GM12878 (cell line): Measurements from ENCODE around the gene NCF4. TPM values are rescaled to one million over a fixed set of nuclear protein-coding genes. Genes with fewer than 3 reads are reported as not detected.

ENCODE experiments used
- ATAC-seq: fragments of 200-7000 bp; cut with Tn5 transposase; 3 replicates; pipeline ENCODE4 v1.9.1; 2020; ENCODE audit warnings: mild to moderate bottlenecking, moderate library complexity
- BruUV-seq: library from RNA; stranded (reverse); fragments of 400-500 nt; replicated peaks from 2 replicates; lab custom pipeline; 2021; lab: Mats Ljungman, UMichigan
- CTCF ChIA-PET: fragments of 300-600 bp; sonication (Branson Sonifier 250); formaldehyde crosslinking; extraction: SDS; loops from one replicate; lab custom pipeline; 2021; ENCODE audit warnings: inconsistent platforms; lab: Yijun Ruan, JAX
- POLR2A ChIA-PET: fragments of 350-600 bp; formaldehyde crosslinking; extraction: SDS; loops from one replicate; lab custom pipeline; 2021; ENCODE audit warnings: inconsistent platforms; lab: Charles Lee
- RAD21 ChIA-PET: fragments of 300-600 bp; sonication (Branson Sonifier 250); formaldehyde crosslinking; loops from one replicate; lab custom pipeline; 2023; ENCODE audit warnings: antibody characterized with exemption; ENCODE audit not compliant: unreplicated experiment; lab: Charles Lee
- SMC1A ChIA-PET: fragments of 300-600 bp; sonication (Branson Sonifier 250); formaldehyde crosslinking; loops from one replicate; lab custom pipeline; 2023; ENCODE audit not compliant: unreplicated experiment, uncharacterized antibody; lab: Charles Lee
- DNase-seq: peaks from one replicate; pipeline ENCODE4 v3.0.0-alpha.2; 2011; ENCODE audit warnings: low read depth, low spot score
- FAIRE-seq: peaks from 3 replicates; lab custom pipeline; 2011; peaks lifted over from hg19 to GRCh38; lab: Jason Lieb, UNC
- H2AFZ ChIP-seq: 2 replicates; pipeline ENCODE4 v1.6.0; 2011; ENCODE audit warnings: low read depth, low read length, control low read depth; ENCODE audit not compliant: control insufficient read depth
- H3K27ac ChIP-seq: 2 replicates; pipeline ENCODE4 v1.5.1; 2011; ENCODE audit warnings: control low read depth; ENCODE audit not compliant: control insufficient read depth, insufficient read depth
- H3K27me3 ChIP-seq, 2 experiments: replicated peaks in 1 of 2; 2 replicates each; pipeline versions ENCODE4 v1.6.0 to v1.6.1; 2011; ENCODE audit warnings: low read length in 1 of 2; ENCODE audit not compliant: control insufficient read depth in 2 of 2, insufficient read depth in 2 of 2
- H3K36me3 ChIP-seq, 2 experiments: 2 replicates each; pipeline ENCODE4 v1.5.1; 2011; ENCODE audit warnings: low read length in 1 of 2; ENCODE audit not compliant: control insufficient read depth in 2 of 2, insufficient read depth in 2 of 2
- H3K4me1 ChIP-seq: 2 replicates; pipeline ENCODE4 v1.6.1; 2011; ENCODE audit warnings: mild to moderate bottlenecking, low read length, moderate library complexity, mixed read lengths; ENCODE audit not compliant: control insufficient read depth, insufficient read depth
- H3K4me2 ChIP-seq: 2 replicates; pipeline ENCODE4 v1.6.0; 2011; ENCODE audit warnings: control low read depth; ENCODE audit not compliant: control insufficient read depth, insufficient read depth
- H3K4me3 ChIP-seq: fragments of 200-600 bp; sonication (generic); 2 replicates; pipeline ENCODE4 v1.5.1; 2016
- H3K79me2 ChIP-seq: 2 replicates; pipeline ENCODE4 v1.6.0; 2011; ENCODE audit warnings: low read length; ENCODE audit not compliant: control insufficient read depth, insufficient read depth
- H3K9ac ChIP-seq: 2 replicates; pipeline ENCODE4 v1.8.0; 2011; ENCODE audit warnings: low read length, control low read depth, mixed read lengths; ENCODE audit not compliant: control insufficient read depth, insufficient read depth
- H3K9me3 ChIP-seq: replicated peaks from 3 replicates; pipeline ENCODE4 v1.5.1; 2011; ENCODE audit warnings: mild to moderate bottlenecking, low read length; ENCODE audit not compliant: control insufficient read depth, insufficient read depth
- H4K20me1 ChIP-seq: 2 replicates; pipeline ENCODE4 v1.6.0; 2011; ENCODE audit not compliant: control insufficient read depth, insufficient read depth
- EED ChIP-seq: sonication (generic); IDR thresholded peaks from 2 replicates; pipeline ENCODE4 v1.6.1; 2016; ENCODE audit warnings: antibody characterized with exemption, low read depth
- IRF3 ChIP-seq: fragments of 450-650 bp; IDR thresholded peaks from 2 replicates; pipeline ENCODE4 v1.6.1; 2014; ENCODE audit warnings: mild to moderate bottlenecking
- PAX8 ChIP-seq: fragments of 450-650 bp; IDR thresholded peaks from 2 replicates; pipeline ENCODE4 v1.6.1; 2017; ENCODE audit warnings: mild to moderate bottlenecking, moderate library complexity
- RB1 ChIP-seq: fragments of 450-650 bp; formaldehyde crosslinking; IDR thresholded peaks from 2 replicates; pipeline ENCODE4 v1.6.1; 2017; ENCODE audit warnings: mild to moderate bottlenecking, borderline replicate concordance
- REST ChIP-seq: IDR thresholded peaks from 2 replicates; pipeline ENCODE4 v1.6.1; 2012; ENCODE audit warnings: mild to moderate bottlenecking, low read depth, low read length
- SMC3 ChIP-seq: IDR thresholded peaks from 2 replicates; pipeline ENCODE4 v1.6.1; 2011; ENCODE audit warnings: low read length, improper control_type of control experiment, borderline replicate concordance
- SPI1 ChIP-seq: IDR thresholded peaks from 2 replicates; pipeline ENCODE4 v1.6.1; 2011; ENCODE audit warnings: low read depth, mild to moderate bottlenecking, low read length, moderate library complexity, borderline replicate concordance; ENCODE audit not compliant: insufficient read depth
- USF1 ChIP-seq: IDR thresholded peaks from 2 replicates; pipeline ENCODE4 v1.6.1; 2011; ENCODE audit warnings: borderline replicate concordance, low read depth, mild to moderate bottlenecking, moderate library complexity, mixed read lengths, low read length; ENCODE audit not compliant: insufficient read depth; ENCODE audit errors: extremely low read length
- ZNF384 ChIP-seq: IDR thresholded peaks from 2 replicates; pipeline ENCODE4 v1.6.1; 2012; ENCODE audit warnings: low read depth, mild to moderate bottlenecking, low read length, improper control_type of control experiment, borderline replicate concordance
- WGBS: methylation state at CpG from one replicate; pipeline ENCODE4 v1.1.6; 2016; ENCODE audit warnings: low lambda C conversion rate; ENCODE audit not compliant: insufficient replicate concordance, insufficient coverage; ENCODE audit errors: missing lambda C conversion rate; 5-methylcytosine and 5-hydroxymethylcytosine counted together
- in situ Hi-C: fragments of 300-500 bp; cut with MboI; formaldehyde crosslinking; loops from 9 replicates; pipeline ENCODE4 v1.14.3; 2018; ENCODE audit warnings: mixed read lengths
- intact Hi-C: fragments of 100-400 bp; cut with micrococcal nuclease; formaldehyde crosslinking; loops from one replicate; pipeline ENCODE4 v1.14.2; 2022; ENCODE audit not compliant: unreplicated experiment
- polyA plus RNA-seq, 11 experiments: library from polyadenylated mRNA; depleted of rRNA in 4 of 11; unstranded in 6 of 11; stranded (reverse) in 5 of 11; fragments of >200 nt; fragmentation: Nextera tagmentation in 4 of 11; fragmentation: Illumina TruSeq in 1 of 11; extraction: Ambion mirVana in 4 of 11; extraction: Trizol in 1 of 11; gene quantifications; 1 replicate in 1 of 11; 2 replicates in 10 of 11; pipeline versions ENCODE4 v1.2.1 to v1.2.3, GENCODE V29; 2011 to 2016; ENCODE audit warnings: inconsistent platforms in 2 of 11, missing spikeins in 2 of 11, low read depth in 1 of 11
- total RNA-seq, 4 experiments: library from RNA; depleted of rRNA in 3 of 4; stranded (reverse); fragments of >200 nt in 3 of 4; fragmentation: Illumina TruSeq in 1 of 4; extraction: Trizol in 1 of 4; gene quantifications; 2 replicates each; pipeline versions ENCODE4 v1.2.1 to v1.2.3, GENCODE V29; 2013 to 2021

NCF4 gene
- total and polyA plus RNA-seq, 10 of the 15 experiments (the other 5 are each of a cell fraction or from before 2014, with no cell fraction given): 22.9 to 136 (median 72.5) TPM

DNA sequence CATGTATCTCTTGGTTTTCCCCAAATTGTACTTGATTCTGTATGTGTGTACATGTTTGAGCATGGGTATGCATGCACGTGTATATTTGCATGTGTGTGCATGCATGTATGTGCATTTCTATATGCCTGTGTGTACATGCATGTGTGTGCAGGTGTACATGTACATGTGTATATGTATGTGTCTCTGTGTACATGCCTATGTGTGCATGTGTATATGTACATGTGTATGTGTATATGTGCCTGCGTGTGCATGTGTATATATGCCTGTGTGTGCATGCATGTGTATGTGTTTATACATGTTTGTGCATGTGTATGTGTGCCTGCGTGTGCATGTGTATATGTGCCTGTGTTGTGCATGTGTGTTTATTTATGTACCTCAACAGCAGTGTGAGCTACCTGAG, 5.3 kb upstream of the NCF4 start:
- ChIA-PET RAD21 (interaction anchor here (0.6 to 8.5 kb wide), 9 partner anchors 44 to 383 kb away, joined by 3 to 94 read pairs (median 5); no protein-coding TSS in a partner anchor), SMC1A (interaction anchor here (0.6 to 8.7 kb wide), 17 partner anchors 18 to 125 kb away, joined by 3 to 72 read pairs (median 4); partner anchors contain the start of gene IFT27), CTCF (interaction anchor here (0.7 to 12.7 kb wide), 32 partner anchors 10 to 405 kb away, joined by 3 to 310 read pairs (median 6); partner anchors contain the start of genes IFT27 and TST), POLR2A (interaction anchor here (1.0 kb wide), 1 partner anchor 18 kb away, joined by 4 read pairs; no protein-coding TSS in a partner anchor)
- H3K27me3 ChIP-seq: no peaks in the 10 kb centered on the region
- no peak overlapping the region for H3K4me3 ChIP-seq
- H3K79me2 ChIP-seq: no peaks in the 10 kb centered on the region
- FAIRE-seq (no peak), ATAC-seq (no peak), DNase-seq (no peak)
- H3K4me2 ChIP-seq: no peak overlapping the region
- in situ Hi-C loops (loop anchor here (5.0 kb wide), 1 partner anchor 308 kb away; no protein-coding TSS in a partner anchor), intact Hi-C loops (loop anchor here (5.0 to 10.0 kb wide), 2 partner anchors 189 to 308 kb away; no protein-coding TSS in a partner anchor)
- H4K20me1 ChIP-seq: no peaks in the 10 kb centered on the region
- TF ChIP-seq EED (no peak), USF1 (no peak), ZNF384 (no peak), REST (no peak), PAX8 (no peak), SMC3 (no peak), RB1 (no peak), IRF3 (no peak), SPI1 (no peak)
- H3K9me3 ChIP-seq: no peaks in the 10 kb centered on the region; the same call in 2 of the 3 replicates
- 60% methylated on average over 3 of the region's 3 CpGs for WGBS
- BruUV-seq: no TSS peak
- H3K36me3 ChIP-seq: no peaks in the 10 kb centered on the region
- H3K27ac ChIP-seq: no peak overlapping the region
- H3K9ac ChIP-seq: no peak overlapping the region
- H3K4me1 ChIP-seq: peaks cover 34% of the 10 kb centered on the region
- no peak overlapping the region for H2AFZ ChIP-seq
